Colonic mucosa (tissue), 4 donors: ENCODE data around the gene TIMP3. TPM values are rescaled to one million over a fixed set of nuclear protein-coding genes. Genes with fewer than 3 reads are reported as not detected.

Experiments used
- DNase-seq: peaks from one replicate; pipeline ENCODE4 v3.0.0-alpha.2; 2020
- H3K27ac ChIP-seq: fragments of 200-600 bp; one replicate; pipeline ENCODE4 v1.8.0; 2021
- H3K27me3 ChIP-seq: fragments of 200-600 bp; one replicate; pipeline ENCODE4 v1.8.0; 2021
- H3K36me3 ChIP-seq: fragments of 200-600 bp; one replicate; pipeline ENCODE4 v1.8.0; 2021
- H3K4me1 ChIP-seq: fragments of 200-600 bp; one replicate; pipeline ENCODE4 v1.8.0; 2021; ENCODE audit warnings: mild to moderate bottlenecking
- H3K4me3 ChIP-seq: fragments of 200-600 bp; one replicate; pipeline ENCODE4 v1.8.0; 2021
- H3K9ac ChIP-seq, 2 donors: one replicate each; pipeline ENCODE4 v1.7.0; 2013; ENCODE audit warnings: control low read depth in 2 of 2, low read depth in 2 of 2, low read length in 2 of 2
- H3K9me3 ChIP-seq: fragments of 200-600 bp; one replicate; pipeline ENCODE4 v1.8.0; 2021
- CTCF ChIP-seq: fragments of 200-600 bp; IDR thresholded peaks from one replicate; pipeline ENCODE4 v1.8.0; 2022; ENCODE audit warnings: antibody characterized with exemption, mild to moderate bottlenecking
- intact Hi-C: fragments of 100-400 bp; cut with DNase I; formaldehyde crosslinking; loops from one replicate; pipeline ENCODE4 v1.14.1; 2022
- total RNA-seq, 2 donors: library from RNA; stranded (reverse); fragmentation: NEBNext Ultra II Directional in 1 of 2; extraction: Animal tissue kit (Norgen Biotek cat#: 25700) in 1 of 2; gene quantifications; one replicate each; pipeline ENCODE4 v1.2.1, GENCODE V29; 2021
- donor health status: healthy.
- donor health status: DM: no; HTN: no; CAD: no.
- donor health status: DM: no; HTN: no; CAD: no.

Gene TIMP3
- total RNA-seq, 2 donors from 2014 or later, result 13.3 to 33.6 TPM

- Histone ChIP-seq H3K4me3 (no peak overlapping the region), H3K9ac (no peak overlapping the region), H3K36me3 (no peaks in the 10 kb centered on the region), H3K9me3 (no peaks in the 10 kb centered on the region), H3K27ac (no peak overlapping the region), H3K4me1 (no peaks in the 10 kb centered on the region), H3K27me3 (no peaks in the 10 kb centered on the region)
- DNase-seq, result no peak
- no peak for TF ChIP-seq CTCF
- intact Hi-C loops, result no loop called here
These were observed 48.0 kb downstream of the TIMP3 start for GRCh38 chr22:32849501-32849900.

- Histone ChIP-seq H3K9me3 (no peaks in the 10 kb centered on the region), H3K27ac (no peak overlapping the region), H3K4me1 (no peaks in the 10 kb centered on the region), H3K9ac (no peak overlapping the region), H3K36me3 (no peaks in the 10 kb centered on the region), H3K27me3 (no peaks in the 10 kb centered on the region), H3K4me3 (no peak overlapping the region)
- intact Hi-C loops, result no loop called here
- no peak for DNase-seq
- no peak for TF ChIP-seq CTCF
These were observed 48.7 kb downstream of the TIMP3 start for GRCh38 chr22:32850157-32850556.

- H3K36me3 ChIP-seq, result no peaks in the 10 kb centered on the region
- H3K27me3 ChIP-seq, result no peaks in the 10 kb centered on the region
- no peak overlapping the region for H3K4me3 ChIP-seq
- no peak overlapping the region for H3K9ac ChIP-seq
- no peak overlapping the region for H3K27ac ChIP-seq
- H3K4me1 ChIP-seq, result no peaks in the 10 kb centered on the region
- peak; percentile 59 for DNase-seq
- intact Hi-C loops, result no loop called here
- no peak for TF ChIP-seq CTCF
- no peaks in the 10 kb centered on the region for H3K9me3 ChIP-seq
These were observed 49.3 kb downstream of the TIMP3 start for GRCh38 chr22:32850591-32851517.

- Histone ChIP-seq H3K27ac (no peak overlapping the region), H3K9ac (no peak overlapping the region), H3K4me3 (no peak overlapping the region), H3K9me3 (no peaks in the 10 kb centered on the region), H3K27me3 (no peaks in the 10 kb centered on the region), H3K36me3 (no peaks in the 10 kb centered on the region), H3K4me1 (no peaks in the 10 kb centered on the region)
- intact Hi-C loops, result no loop called here
- no peak for TF ChIP-seq CTCF
- DNase-seq, result peak; percentile 43
These were observed 51.1 kb downstream of the TIMP3 start for GRCh38 chr22:32852395-32853251.

GRCh38 chr22:32853662-32854061 lies 52.2 kb downstream of the TIMP3 start:
- no peak overlapping the region for H3K27ac ChIP-seq
- intact Hi-C loops, result no loop called here
- H3K9ac ChIP-seq, result no peak overlapping the region
- TF ChIP-seq CTCF, result no peak
- no peaks in the 10 kb centered on the region for H3K4me1 ChIP-seq
- DNase-seq, result no peak
- H3K27me3 ChIP-seq, result no peaks in the 10 kb centered on the region
- H3K9me3 ChIP-seq, result no peaks in the 10 kb centered on the region
- no peak overlapping the region for H3K4me3 ChIP-seq
- H3K36me3 ChIP-seq, result no peaks in the 10 kb centered on the region
